CD4-positive, alpha-beta T cell treated with Interleukin-6 at 100 ng/mL for 8 hours (primary cell): ENCODE data around the gene CBFB.
"Not testable (repeated sequence)": the region's sequence is repeated elsewhere in the genome, so short reads cannot be mapped to it uniquely, and the experiment has no call there.

ENCODE experiments used
- DNase-seq: peaks from one replicate; pipeline ENCODE4 v3.0.0-alpha.2; 2020; ENCODE audit warnings: mixed read lengths, low spot score

The CBFB gene

GRCh38 chr16:67098599-67098998, 69.7 kb downstream of the CBFB start:
- DNase-seq, result no peak

GRCh38 chr16:67100569-67101310, 71.8 kb downstream of the CBFB start:
- peak; percentile 11 for DNase-seq

- no peak for DNase-seq
Observed at GRCh38 chr16:67101311-67102082, 72.5 kb downstream of the CBFB start.

DNA sequence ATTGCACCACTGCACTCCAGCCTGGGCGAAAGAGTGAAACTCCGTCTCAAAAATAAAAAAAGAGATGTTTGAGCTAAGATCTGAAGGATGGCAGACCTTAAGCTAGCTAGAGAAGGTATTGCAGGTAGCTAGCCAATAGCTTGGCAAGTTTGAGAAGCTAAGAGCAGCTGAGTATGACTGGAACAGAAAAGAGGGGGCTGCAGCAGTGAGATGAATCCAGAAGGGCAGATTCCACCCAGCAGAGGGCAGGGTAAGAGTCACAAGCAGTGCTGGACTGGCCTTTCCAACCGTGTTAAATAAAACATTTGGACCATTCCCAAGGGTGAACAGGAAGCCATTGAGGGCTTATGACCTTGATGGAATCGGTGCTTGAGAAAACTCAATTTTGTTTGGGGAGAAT, 75.1 kb downstream of the CBFB start:
- no peak for DNase-seq

DNA sequence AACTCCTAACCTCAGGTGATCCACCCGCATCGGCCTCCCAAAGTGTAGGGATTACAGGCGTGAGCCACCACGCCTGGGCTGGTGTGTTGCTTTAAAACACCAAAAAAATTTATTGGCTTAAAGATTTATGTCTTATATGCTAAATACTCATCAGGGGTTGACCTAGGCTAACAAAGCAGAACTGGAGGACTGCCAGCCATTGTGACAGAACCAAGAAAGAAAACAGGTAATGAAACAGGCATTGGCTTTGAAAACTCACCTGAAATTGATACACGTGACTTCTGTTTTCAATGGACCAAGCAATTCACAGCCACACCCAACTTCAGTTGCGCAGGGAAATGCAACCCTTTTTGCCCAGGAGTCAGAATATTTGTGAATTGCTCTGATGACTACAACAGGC, 75.9 kb downstream of the CBFB start:
- no peak for DNase-seq

GRCh38 chr16:67105246-67105645, 76.3 kb downstream of the CBFB start:
- no peak for DNase-seq

DNA sequence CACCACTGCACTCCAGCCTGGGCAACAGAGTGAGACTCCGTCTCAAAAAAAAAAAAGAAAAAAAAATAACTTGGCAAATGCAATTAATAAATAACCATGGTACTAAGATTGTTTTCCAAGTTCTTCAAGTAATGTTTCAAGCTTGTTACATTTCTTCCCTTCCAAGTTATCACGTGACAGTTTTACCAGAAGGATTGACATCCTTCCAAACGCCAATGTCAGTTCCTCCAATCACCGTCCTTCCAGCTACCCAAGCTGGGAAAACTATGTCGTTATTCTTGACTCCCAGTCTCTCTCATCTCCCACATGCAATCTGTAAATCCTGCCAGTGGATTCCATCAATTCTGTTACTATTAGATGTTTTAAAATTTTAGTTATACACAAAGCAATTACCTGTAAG, 76.9 kb downstream of the CBFB start:
- DNase-seq, result no peak

DNA sequence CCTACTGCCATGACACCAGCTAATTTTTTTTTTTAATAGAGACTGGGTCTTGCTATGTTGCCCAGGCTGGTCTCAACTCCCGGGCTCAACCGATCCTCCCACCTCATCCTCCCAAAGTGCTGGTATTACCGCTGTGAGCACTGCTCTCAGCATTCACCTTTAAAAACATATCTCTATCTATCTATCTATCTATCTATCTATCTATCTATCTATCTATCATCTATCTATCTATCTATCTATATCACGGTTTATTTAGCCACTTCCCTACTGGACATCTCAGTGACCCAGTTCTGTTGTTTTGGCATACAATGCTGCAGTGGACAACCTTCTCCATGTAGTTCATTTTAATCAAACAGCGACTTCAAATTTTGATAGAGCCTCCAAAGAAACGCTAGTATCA, 79.5 kb downstream of the CBFB start:
- DNase-seq, result no peak

DNA sequence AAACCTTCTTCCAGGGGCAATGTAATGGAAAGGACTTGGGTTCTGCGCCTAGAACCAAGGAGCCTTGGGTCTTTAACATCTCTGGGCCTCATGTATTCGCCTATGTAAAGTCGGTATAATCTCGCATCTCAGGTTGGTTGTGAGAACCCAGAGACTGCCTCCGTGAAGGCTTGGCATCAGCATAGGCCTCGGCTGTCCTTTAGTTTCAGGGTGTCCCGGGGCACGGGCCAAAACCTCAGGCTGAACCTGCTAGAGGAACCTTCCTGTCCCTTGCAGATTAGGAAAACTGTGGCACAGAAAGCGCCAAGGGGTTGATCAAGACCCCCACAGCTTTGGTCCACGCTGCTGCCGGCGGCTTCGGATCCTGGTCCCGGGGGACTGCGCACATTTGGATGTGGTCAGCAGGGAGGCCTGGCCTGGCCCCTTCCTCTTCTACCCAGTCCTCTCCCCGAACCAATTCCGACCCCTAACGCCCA, 80.0 kb downstream of the CBFB start:
- no peak for DNase-seq

GRCh38 chr16:67109407-67110135, 80.6 kb downstream of the CBFB start, which contains the start of gene PHAF1:
PHAF1 (plus strand) TSS chr16:67109941; CDS start chr16:67110176, 235 bp downstream.
- DNase-seq, result peak; percentile 94

DNA sequence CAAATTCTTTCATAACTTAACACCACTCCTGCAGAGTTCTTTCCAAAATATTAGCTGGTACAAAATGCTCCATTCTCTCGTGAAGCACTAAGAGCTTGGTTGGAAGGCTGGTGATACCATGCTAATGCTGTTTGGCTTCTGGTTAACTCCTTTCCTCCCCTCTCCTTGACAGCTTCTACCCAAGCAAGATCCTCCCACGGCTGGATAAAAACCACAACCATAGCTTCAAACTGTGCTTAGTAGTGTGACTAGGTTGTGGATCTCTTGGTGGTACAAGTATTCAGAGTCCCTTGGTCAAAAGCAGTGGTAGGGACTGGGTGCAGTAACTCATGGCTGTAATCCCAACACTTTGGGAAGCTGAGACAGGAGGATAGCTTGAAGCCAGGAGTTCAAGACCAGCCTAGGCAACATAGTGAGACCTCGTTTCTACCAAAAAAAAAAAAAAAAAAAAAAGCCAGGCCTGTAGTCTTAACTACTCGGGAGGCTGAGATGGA, 83.0 kb downstream of the CBFB start:
- DNase-seq, result no peak

DNA sequence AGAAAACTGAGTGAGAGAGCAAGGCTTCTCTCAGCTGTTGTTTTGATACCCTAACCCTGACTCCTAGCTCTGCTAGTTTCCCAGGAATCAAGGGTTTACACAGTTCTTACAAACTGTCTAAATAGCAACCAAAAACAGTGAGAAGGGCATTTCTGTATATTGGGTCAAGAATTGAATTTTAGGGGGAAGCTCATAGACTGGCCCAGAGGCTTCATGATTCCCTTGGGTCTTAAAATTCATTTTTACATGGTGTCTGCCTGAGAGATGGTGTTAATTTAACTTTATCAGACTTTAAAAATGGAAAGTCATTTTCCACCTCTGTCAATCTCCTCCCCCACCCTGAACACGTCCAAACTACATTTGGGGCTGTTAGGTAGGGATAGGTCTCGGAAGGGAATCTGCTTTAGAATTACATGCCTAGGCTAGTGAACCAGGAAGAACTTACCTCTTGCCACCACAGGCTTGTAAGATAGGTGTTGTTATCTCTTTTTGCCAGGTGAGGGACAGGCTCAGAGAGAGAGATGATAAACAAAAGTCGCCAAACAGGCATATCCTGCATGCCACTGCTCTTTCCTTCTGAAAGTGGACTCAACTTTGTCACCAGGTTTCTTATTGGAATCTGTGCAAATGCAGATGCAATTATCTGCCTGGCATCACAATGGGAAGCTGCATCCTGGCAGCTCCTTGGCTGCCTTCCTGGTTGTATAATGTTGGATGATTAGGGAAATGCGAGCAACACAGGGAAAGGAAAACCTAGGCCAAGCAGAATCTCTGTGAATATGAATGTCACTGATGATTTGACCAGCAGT, 83.8 kb downstream of the CBFB start:
- no peak for DNase-seq

DNA sequence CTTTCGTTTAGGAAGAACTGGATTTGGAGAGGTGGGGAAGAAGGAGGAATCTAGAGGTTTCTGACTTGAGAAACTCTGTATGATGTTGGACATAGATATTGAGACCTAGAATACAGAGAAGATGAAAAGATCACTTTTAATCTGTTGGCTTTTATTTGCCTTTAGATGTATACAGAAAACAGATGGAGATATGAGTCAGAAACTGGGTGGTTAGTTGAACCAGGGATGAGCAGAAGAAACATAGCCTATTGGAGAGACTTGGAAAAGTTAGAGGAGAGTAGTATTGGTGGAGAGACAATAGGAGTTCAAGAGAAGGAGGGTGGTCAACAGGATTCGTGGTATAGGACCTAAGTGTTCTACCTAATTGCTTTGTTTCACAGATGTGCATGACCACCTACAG, 85.8 kb downstream of the CBFB start:
- no peak for DNase-seq

DNA sequence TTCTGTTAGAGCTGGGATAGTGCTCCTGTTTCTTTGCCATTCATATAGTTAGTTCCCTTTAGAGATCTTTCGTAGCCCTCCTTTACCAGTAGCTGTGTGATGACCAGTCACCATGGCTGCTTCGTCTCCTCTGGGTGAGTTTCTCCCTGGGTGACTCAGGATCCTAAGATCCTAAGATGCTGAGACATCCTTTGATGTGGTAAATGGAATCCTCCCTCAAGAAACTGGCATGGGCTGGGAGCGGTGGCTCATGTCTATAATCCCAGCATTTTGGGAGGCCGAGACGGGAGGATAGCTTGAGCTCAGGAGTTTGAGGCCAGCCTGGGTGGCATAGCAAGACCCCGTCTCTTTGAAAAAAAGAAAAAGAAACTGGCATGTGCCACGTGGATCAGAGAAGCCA, 86.7 kb downstream of the CBFB start:
- DNase-seq, result no peak

DNA sequence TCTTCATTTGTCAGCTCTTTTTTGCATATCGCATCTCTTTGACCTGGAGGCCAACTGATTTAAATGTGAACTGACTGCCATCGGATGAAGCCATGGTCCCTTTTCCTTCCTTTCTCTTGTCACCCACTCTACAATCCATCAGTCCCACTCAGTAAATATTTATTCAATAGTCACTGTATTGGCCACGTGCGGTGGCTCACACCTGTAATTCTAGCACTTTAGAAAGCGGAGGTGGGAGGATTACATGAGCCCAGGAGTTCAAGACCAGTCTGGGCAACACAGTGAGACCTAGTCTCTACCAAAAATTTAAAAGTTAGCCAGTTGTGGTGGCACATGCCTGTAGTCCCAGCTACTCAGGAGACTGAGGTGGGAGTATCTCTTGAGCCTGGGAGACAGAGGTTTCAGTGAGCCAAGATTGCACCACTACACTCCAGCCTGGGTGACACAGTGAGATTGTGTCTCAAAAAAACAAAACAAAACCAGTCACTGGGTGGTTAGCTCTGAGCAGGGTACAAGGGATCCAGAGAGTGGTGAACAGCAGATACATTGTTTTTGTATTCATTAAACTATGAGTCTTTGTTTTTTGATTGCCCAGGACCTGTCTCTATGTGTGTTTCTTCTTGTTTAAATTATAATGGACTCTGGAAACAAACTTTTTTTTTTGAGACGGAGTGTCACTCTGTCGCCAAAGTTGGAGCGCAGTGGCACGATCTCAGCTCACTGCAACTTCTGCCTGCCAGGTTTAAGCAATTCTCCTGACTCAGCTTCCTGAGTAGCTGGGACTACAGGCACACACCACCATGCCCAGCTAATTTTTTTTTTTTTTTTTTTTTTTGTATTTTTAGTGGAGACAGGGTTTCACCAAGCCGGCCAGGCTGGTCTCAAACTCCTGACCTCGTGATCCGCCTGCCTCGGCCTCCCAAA, 87.7 kb downstream of the CBFB start:
- DNase-seq, result no peak

DNA sequence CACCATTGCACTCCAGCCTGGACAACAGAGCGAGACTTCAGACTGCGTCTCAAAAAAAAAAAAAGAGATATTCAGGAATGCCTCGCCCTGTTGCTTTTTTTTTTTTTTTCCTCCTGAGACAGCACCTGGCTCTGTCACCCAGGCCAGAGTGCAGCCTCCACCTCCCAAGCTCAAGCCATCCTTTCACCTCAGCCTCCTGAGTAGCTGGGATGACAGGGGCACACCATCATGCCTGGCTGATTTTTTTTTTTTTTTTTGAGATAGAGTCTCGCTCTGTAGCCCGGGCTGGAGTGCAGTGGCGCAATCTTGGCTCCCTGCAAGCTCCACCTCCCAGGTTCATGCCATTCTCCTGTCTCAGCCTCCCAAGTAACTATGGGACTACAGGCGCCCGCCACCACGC, 88.8 kb downstream of the CBFB start:
- DNase-seq, result no peak

DNA sequence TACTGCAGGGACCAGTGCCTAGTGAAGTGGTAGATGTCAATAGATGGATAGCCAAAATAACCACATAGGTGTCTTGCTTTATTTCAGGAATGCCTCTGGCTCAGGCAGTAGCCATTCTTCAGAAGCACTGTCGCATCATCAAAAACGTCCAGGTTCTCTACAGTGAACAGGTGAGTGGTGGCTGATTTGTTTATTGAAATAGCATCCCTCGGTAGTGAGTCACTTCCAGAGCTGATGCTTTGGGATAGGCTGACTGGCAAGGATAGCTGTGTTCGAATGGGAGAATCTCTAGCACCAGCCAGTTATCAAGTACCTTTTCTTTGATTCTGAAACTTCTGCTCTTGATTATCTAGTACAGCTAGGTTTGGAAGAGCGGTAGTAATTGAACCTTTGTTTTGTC, 91.1 kb downstream of the CBFB start:
- DNase-seq, result no peak

DNA sequence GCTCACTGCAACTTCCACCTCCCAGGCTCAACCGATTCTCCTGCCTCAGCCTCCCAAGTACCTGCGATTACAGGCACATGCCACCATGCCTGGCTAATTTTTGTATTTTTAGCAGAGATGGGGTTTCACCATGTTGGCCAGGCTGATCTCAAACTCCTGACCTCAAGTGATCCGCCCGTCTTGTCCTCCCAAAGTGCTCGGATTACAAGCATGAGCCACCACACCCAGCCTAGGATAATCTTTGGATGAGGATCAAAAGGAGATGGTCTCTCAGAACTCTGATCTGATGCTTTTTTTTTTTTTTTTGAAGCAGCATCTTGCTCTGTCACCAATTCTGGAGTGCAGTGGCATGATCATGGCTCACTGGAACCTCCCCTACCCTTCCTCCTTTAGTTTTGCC, 93.8 kb downstream of the CBFB start:
- DNase-seq, result not testable (repeated sequence)

GRCh38 chr16:67128417-67128816, 99.5 kb downstream of the CBFB start:
- DNase-seq, result no peak

- DNase-seq, result no peak
Observed at GRCh38 chr16:67128887-67129286, 99.9 kb downstream of the CBFB start.

- DNase-seq, result no peak
Observed at GRCh38 chr16:67129422-67129821, 100.5 kb downstream of the CBFB start.
